Fibroblast of lung (primary cell): Measurements from ENCODE around the gene OR6Y1. TPM values are rescaled to one million over a fixed set of nuclear protein-coding genes. Genes with fewer than 3 reads are reported as not detected.

Experiments used
- DNase-seq, 2 donors: peaks; one replicate each; pipeline versions ENCODE4 v3.0.0 to v3.0.0-alpha.2; 2010; ENCODE audit warnings: low read depth in 2 of 2
- H2AFZ ChIP-seq: 2 replicates; pipeline ENCODE4 v1.5.1; 2012; ENCODE audit warnings: low read length, control low read depth, inconsistent platforms
- H3K27ac ChIP-seq: 2 replicates; pipeline ENCODE4 v1.5.1; 2011; ENCODE audit warnings: low read length, control low read depth; ENCODE audit not compliant: insufficient read depth
- H3K27me3 ChIP-seq: 2 replicates; pipeline ENCODE4 v1.5.1; 2011; ENCODE audit warnings: mild to moderate bottlenecking, low read length; ENCODE audit not compliant: control insufficient read depth, insufficient read depth
- H3K36me3 ChIP-seq: 2 replicates; pipeline ENCODE4 v1.5.1; 2011; ENCODE audit warnings: low read length; ENCODE audit not compliant: control insufficient read depth, insufficient read depth
- H3K4me1 ChIP-seq: 2 replicates; pipeline ENCODE4 v1.5.1; 2011; ENCODE audit warnings: low read length; ENCODE audit not compliant: control insufficient read depth, insufficient read depth; ENCODE audit errors: extremely low read depth
- H3K4me2 ChIP-seq: 2 replicates; pipeline ENCODE4 v1.5.1; 2011; ENCODE audit warnings: low read length, control low read depth; ENCODE audit not compliant: insufficient read depth; ENCODE audit errors: extremely low read depth
- H3K4me3 ChIP-seq, 4 experiments: fragments of 200-600 bp in 1 of 4; sonication (generic) in 1 of 4; replicated peaks in 1 of 4; 2 replicates each; pipeline ENCODE4 v1.5.1; 2011 to 2016; ENCODE audit warnings: low read length in 4 of 4, low read depth in 3 of 4, mild to moderate bottlenecking in 3 of 4, control low read depth in 2 of 4, inconsistent platforms in 1 of 4, mixed read lengths in 1 of 4; ENCODE audit not compliant: insufficient read depth in 1 of 4; ENCODE audit errors: control extremely low read depth in 1 of 4
- H3K79me2 ChIP-seq: 2 replicates; pipeline ENCODE4 v1.5.1; 2012; ENCODE audit warnings: mild to moderate bottlenecking, low read length, inconsistent platforms; ENCODE audit not compliant: control insufficient read depth, insufficient read depth
- H3K9ac ChIP-seq: 2 replicates; pipeline ENCODE4 v1.5.1; 2011; ENCODE audit warnings: mild to moderate bottlenecking, low read length, control low read depth; ENCODE audit not compliant: insufficient read depth
- H3K9me3 ChIP-seq: 2 replicates; pipeline ENCODE4 v1.5.1; 2012; ENCODE audit warnings: low read depth, low read length; ENCODE audit not compliant: control insufficient read depth, insufficient read depth
- H4K20me1 ChIP-seq: 2 replicates; pipeline ENCODE4 v1.5.1; 2011; ENCODE audit warnings: low read length; ENCODE audit not compliant: control insufficient read depth, insufficient read depth; ENCODE audit errors: extremely low read depth
- EZH2 ChIP-seq: IDR thresholded peaks from 2 replicates; pipeline ENCODE4 v1.5.1; 2012; ENCODE audit warnings: low read length, control low read depth, mild to moderate bottlenecking; ENCODE audit errors: missing control alignments
- polyA plus RNA-seq, 2 donors: library from polyadenylated mRNA; depleted of rRNA in 1 of 2; stranded (reverse) in 1 of 2; unstranded in 1 of 2; fragments of >200 nt; gene quantifications; 2 replicates each; pipeline ENCODE4 v1.2.1, GENCODE V29; 2011 to 2012; ENCODE audit warnings: missing spikeins in 1 of 2
- total RNA-seq: library from RNA; depleted of rRNA; stranded (reverse); fragments of >200 nt; gene quantifications from 2 replicates; pipeline ENCODE4 v1.2.1, GENCODE V29; 2014
- TF ChIP-seq, protein P1 (sequence below), 2 donors: IDR thresholded peaks in 1 of 2; conservative IDR thresholded peaks in 1 of 2; 1 replicate in 1 of 2; 2 replicates in 1 of 2; pipeline ENCODE4 v1.5.1; 2011 to 2012; ENCODE audit warnings: low read length in 2 of 2, control low read depth in 1 of 2, inconsistent platforms in 1 of 2, low read depth in 1 of 2, mild to moderate bottlenecking in 1 of 2

Gene OR6Y1
- total and polyA plus RNA-seq, 2 donors (not counting 1 experiment from before 2014, with no cell fraction given) = not detected

DNA sequence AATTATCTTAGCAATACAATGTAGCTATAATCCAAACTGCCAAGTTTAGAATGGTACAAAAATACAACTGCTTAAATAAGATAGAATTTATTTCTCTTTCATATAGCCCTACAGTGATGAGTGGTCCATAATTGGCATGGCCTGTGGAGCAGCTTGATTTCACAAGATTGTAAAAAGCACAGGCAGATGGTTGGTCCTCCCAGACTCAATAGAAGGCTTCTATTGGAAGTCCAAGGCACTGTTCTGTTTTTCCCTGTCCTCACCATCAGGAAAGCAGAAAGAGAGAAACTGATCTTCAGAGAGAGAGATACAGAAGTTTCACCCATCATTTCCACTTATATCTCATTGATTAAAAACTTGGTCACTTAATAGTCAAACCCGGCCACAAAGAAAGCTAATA is 18.0 kb upstream of the OR6Y1 start:
- no peaks in the 10 kb centered on the region for H3K36me3 ChIP-seq
- no peak overlapping the region for H3K9ac ChIP-seq
- no peaks in the 10 kb centered on the region for H3K4me1 ChIP-seq
- no peaks in the 10 kb centered on the region for H3K79me2 ChIP-seq
- no peak overlapping the region for H3K4me3 ChIP-seq
- no peak for DNase-seq
- no peak overlapping the region for H2AFZ ChIP-seq
- H3K27ac ChIP-seq = no peak overlapping the region
- no peak overlapping the region for H3K4me2 ChIP-seq
- no peaks in the 10 kb centered on the region for H3K9me3 ChIP-seq
- H3K27me3 ChIP-seq = no peaks in the 10 kb centered on the region
- TF ChIP-seq EZH2 = no peak
- TF ChIP-seq, protein P1, sequence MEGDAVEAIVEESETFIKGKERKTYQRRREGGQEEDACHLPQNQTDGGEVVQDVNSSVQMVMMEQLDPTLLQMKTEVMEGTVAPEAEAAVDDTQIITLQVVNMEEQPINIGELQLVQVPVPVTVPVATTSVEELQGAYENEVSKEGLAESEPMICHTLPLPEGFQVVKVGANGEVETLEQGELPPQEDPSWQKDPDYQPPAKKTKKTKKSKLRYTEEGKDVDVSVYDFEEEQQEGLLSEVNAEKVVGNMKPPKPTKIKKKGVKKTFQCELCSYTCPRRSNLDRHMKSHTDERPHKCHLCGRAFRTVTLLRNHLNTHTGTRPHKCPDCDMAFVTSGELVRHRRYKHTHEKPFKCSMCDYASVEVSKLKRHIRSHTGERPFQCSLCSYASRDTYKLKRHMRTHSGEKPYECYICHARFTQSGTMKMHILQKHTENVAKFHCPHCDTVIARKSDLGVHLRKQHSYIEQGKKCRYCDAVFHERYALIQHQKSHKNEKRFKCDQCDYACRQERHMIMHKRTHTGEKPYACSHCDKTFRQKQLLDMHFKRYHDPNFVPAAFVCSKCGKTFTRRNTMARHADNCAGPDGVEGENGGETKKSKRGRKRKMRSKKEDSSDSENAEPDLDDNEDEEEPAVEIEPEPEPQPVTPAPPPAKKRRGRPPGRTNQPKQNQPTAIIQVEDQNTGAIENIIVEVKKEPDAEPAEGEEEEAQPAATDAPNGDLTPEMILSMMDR (conservative IDR thresholded peaks at IDR 0.05 in 1 of 2, IDR thresholded peaks at IDR 0.05 in 1 of 2; ENCODE audit: low read depth in 1 of 2, low read length in 2 of 2) = no peak
- no peaks in the 10 kb centered on the region for H4K20me1 ChIP-seq

DNA sequence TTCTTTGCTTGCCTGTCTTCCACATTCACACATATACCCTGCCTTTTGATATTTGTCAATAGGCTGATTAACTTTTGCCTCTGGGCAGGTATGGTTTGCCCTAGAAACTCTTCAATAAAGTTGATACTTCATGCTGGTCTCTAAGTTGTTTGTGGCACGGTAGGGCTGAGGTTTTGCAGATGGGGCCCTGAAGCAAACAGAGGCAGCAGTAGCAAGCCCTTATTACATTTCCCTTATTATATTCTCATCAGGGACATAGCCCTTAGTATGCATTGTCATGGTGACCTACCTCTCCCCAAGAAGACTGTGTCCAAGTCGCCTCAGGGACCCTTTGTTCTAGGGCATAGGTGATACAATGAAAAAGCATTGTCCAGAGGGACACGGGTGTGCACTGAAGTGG is 16.3 kb upstream of the OR6Y1 start, which contains the start of gene OR6P1:
TSS of gene OR6P1 (minus strand) at position 101 of the 400 bp plus-strand sequence. CDS start 6,976 bp downstream, outside the sequence.
- Histone ChIP-seq H3K79me2 (no peaks in the 10 kb centered on the region), H3K27me3 (no peaks in the 10 kb centered on the region), H3K4me1 (no peaks in the 10 kb centered on the region), H3K4me3 (no peak within 1 kb of the TSS), H3K9me3 (no peaks in the 10 kb centered on the region), H3K4me2 (no peak within 1 kb of the TSS), H3K9ac (no peak within 1 kb of the TSS), H2AFZ (no peak within 1 kb of the TSS), H3K27ac (no peak within 1 kb of the TSS), H3K36me3 (no peaks in the 10 kb centered on the region), H4K20me1 (no peaks in the 10 kb centered on the region)
- DNase-seq = no peak
- TF ChIP-seq, protein P1 (conservative IDR thresholded peaks at IDR 0.05 in 1 of 2, IDR thresholded peaks at IDR 0.05 in 1 of 2; ENCODE audit: low read depth in 1 of 2, low read length in 2 of 2) = no peak
- no peak for TF ChIP-seq EZH2

DNA sequence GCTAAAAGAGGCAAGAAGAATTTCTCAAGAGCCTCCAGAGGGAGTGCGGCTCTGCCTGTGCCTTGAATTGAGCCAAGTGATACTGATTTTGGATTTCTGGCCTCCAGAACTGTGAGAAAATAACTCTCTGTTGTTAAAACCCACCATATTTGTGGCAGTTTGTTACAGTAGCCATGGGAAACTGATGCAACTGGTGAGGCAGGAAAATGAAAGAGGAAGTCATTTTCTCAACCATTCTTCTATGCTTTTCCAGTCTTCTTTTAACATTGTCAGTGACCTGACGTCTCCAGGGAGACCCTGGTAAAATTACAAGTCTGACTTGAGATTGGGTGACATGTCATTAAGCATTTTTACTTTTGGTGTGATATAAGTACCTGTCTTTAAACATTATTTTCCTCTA is 10.4 kb upstream of the OR6Y1 start:
- no peak for DNase-seq
- no peak overlapping the region for H2AFZ ChIP-seq
- no peaks in the 10 kb centered on the region for H4K20me1 ChIP-seq
- no peaks in the 10 kb centered on the region for H3K36me3 ChIP-seq
- no peaks in the 10 kb centered on the region for H3K27me3 ChIP-seq
- no peaks in the 10 kb centered on the region for H3K79me2 ChIP-seq
- H3K4me3 ChIP-seq = no peak overlapping the region
- H3K9me3 ChIP-seq = no peaks in the 10 kb centered on the region
- no peak overlapping the region for H3K27ac ChIP-seq
- TF ChIP-seq, protein P1 (conservative IDR thresholded peaks at IDR 0.05 in 1 of 2, IDR thresholded peaks at IDR 0.05 in 1 of 2; ENCODE audit: low read depth in 1 of 2, low read length in 2 of 2) = no peak
- TF ChIP-seq EZH2 = no peak
- no peak overlapping the region for H3K9ac ChIP-seq
- no peak overlapping the region for H3K4me2 ChIP-seq
- no peaks in the 10 kb centered on the region for H3K4me1 ChIP-seq
